HAP-1 (cell line): Measurements from ENCODE around the gene SHISA9.

ENCODE experiments used
- DNase-seq, 2 experiments: peaks; one replicate each; pipeline ENCODE4 v3.0.0-alpha.2; 2016 to 2020; ENCODE audit warnings: low spot score in 2 of 2
- H3K27me3 ChIP-seq: fragments of 250-450 bp; sonication (Bioruptor Pico); 2 replicates; pipeline ENCODE4 v1.5.1; 2020; ENCODE audit warnings: low read depth, mild to moderate bottlenecking, moderate library complexity
- H3K36me3 ChIP-seq: fragments of 250-450 bp; sonication (Bioruptor Pico); replicated peaks from 2 replicates; pipeline ENCODE4 v1.5.1; 2020; ENCODE audit warnings: mild to moderate bottlenecking
- H3K4me1 ChIP-seq: fragments of 250-450 bp; sonication (Bioruptor Pico); 2 replicates; pipeline ENCODE4 v1.5.1; 2020; ENCODE audit warnings: mild to moderate bottlenecking
- H3K4me3 ChIP-seq: fragments of 250-450 bp; sonication (Bioruptor Pico); 2 replicates; pipeline ENCODE4 v1.5.1; 2020; ENCODE audit warnings: mild to moderate bottlenecking, moderate library complexity
- H3K9me3 ChIP-seq: fragments of 250-450 bp; sonication (Bioruptor Pico); 2 replicates; pipeline ENCODE4 v1.5.1; 2020; ENCODE audit warnings: mild to moderate bottlenecking, moderate library complexity
- in situ Hi-C: fragments of 300-500 bp; cut with MboI; formaldehyde crosslinking; loops from 3 replicates; pipeline ENCODE4 v1.14.3; 2020; ENCODE audit warnings: low sequenced_read_pairs, inconsistent platforms, mixed read lengths

The SHISA9 gene

DNA sequence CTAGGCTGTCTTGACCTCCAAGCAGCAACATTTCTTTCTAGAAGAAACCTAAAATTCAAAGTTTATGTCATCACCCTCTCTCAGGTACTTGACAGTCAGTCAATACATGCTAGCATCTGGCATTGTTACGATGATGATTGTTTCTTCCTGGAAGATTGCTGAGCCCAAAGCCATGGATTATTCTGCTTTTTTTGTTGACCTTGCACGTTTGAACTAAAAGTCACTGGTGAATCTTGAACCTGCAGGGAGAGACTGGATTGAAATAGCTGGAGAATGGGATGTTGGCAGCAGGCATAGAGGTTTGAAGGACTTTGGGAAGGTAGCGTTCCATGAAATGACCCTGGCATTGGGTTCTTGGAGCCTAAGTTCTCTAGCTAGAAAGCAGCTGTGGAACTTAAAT lies 42.9 kb downstream of the SHISA9 start:
- H3K4me1 ChIP-seq, result no peaks in the 10 kb centered on the region
- no peaks in the 10 kb centered on the region for H3K27me3 ChIP-seq
- in situ Hi-C loops, result no loop called here
- no peak for DNase-seq
- H3K4me3 ChIP-seq, result no peak overlapping the region
- H3K9me3 ChIP-seq, result no peaks in the 10 kb centered on the region
- no peaks in the 10 kb centered on the region for H3K36me3 ChIP-seq

DNA sequence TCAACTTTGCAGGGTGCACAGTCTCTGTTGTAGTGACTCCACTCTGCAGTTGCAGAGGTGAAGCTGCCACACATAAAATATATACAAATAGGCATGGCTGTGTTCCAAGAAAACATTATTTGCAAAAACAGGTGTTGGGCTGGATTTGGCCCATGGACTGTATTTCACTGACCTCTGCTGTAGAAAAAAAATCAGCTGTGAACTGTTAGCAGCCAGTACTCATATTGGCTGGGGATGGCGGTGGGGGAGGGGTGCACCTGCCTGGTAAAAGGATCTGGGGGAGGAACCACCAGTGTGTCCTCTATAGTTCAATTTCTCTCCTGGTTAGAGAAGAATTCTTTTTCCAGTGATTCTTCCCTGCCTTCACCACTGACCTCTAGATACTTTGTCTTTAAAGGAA lies 50.0 kb downstream of the SHISA9 start:
- Histone ChIP-seq H3K36me3 (no peaks in the 10 kb centered on the region), H3K4me3 (no peak overlapping the region), H3K4me1 (no peaks in the 10 kb centered on the region), H3K9me3 (no peaks in the 10 kb centered on the region), H3K27me3 (no peaks in the 10 kb centered on the region)
- in situ Hi-C loops, result no loop called here
- DNase-seq, result no peak

DNA sequence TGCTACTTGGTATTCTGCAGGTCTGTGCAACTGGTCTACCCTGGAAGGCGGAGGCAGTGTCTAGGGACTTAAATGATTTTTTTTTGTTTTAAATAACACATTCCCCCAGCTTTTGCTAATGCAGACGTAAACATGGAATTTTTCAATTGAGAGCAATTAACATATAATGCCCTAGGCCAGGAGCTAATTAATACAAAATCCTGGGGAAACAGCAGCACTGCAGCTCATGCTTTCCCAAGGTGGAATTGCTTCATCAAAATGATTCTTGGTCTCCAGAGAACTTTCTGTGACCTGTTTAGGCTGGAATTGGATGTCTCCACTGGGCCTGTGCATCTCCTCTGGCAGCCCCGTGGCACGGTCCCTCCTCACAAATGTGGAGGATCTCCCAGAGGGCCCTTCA lies 50.6 kb downstream of the SHISA9 start:
- Histone ChIP-seq H3K4me1 (no peaks in the 10 kb centered on the region), H3K36me3 (no peaks in the 10 kb centered on the region), H3K4me3 (no peak overlapping the region), H3K27me3 (no peaks in the 10 kb centered on the region), H3K9me3 (no peaks in the 10 kb centered on the region)
- in situ Hi-C loops, result no loop called here
- DNase-seq, result no peak

DNA sequence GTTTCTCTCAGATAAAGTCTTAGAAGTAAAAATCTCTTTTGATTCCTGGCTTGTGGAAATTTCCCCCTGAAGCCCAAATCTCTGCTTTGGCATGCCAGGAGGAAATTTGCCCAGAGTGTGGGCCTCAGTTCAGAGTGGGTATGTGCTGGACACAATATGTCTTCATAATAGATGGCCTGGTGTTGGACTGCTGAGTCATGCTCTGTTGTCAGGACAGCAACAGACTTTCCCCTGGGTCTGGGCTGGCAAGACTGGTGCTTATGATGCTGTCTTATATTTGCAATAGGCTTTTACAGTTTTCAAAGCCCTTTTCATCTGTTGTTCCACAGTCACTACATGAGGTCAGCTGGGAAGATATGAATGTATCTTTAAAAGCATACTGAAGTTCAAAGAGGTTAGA lies 57.0 kb downstream of the SHISA9 start:
- Histone ChIP-seq H3K4me1 (no peaks in the 10 kb centered on the region), H3K27me3 (no peaks in the 10 kb centered on the region), H3K9me3 (no peaks in the 10 kb centered on the region), H3K36me3 (no peaks in the 10 kb centered on the region), H3K4me3 (no peak overlapping the region)
- DNase-seq, result no peak
- in situ Hi-C loops, result no loop called here

DNA sequence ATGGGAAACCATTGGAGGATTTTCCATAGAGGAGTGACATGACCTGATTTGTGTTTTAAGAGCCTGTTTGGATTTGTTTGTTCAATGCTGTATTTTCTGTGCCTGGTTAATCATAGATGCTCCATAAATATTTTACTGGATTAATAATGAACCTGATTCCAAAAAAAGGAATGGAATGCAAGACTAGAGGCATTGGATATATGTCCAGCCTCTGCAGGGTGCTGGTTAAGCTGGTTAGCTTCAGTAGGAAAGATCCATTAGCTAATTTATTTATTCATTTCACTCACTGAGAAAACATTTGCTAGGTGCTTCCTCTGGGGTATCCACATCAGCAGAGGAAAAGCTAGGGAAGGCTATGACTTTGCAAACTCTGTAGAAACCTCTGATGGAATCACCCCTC lies 57.7 kb downstream of the SHISA9 start:
- H3K36me3 ChIP-seq, result no peaks in the 10 kb centered on the region
- in situ Hi-C loops, result no loop called here
- no peaks in the 10 kb centered on the region for H3K27me3 ChIP-seq
- no peak for DNase-seq
- no peak overlapping the region for H3K4me3 ChIP-seq
- H3K9me3 ChIP-seq, result no peaks in the 10 kb centered on the region
- H3K4me1 ChIP-seq, result no peaks in the 10 kb centered on the region

DNA sequence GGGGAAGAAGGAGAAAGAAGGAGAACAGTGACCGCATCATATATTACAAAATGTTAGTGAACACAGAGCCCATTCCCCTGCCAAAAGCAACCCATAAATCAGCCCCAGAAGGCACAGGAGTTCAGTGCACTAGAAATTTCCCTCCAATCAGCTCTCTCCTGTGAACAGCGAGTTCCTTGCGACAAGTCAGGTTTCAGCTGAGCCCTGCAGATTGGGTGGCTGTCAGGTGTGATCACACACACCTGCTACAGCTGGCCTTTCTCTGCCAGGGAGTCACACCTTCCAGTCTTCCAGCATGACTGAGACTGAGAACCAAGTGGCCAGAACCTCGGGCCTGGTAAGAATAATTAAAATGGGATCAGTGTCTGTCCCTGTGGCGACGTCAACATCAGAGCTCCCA lies 60.2 kb downstream of the SHISA9 start:
- Histone ChIP-seq H3K4me3 (no peak overlapping the region), H3K4me1 (no peaks in the 10 kb centered on the region), H3K36me3 (no peaks in the 10 kb centered on the region), H3K9me3 (no peaks in the 10 kb centered on the region), H3K27me3 (no peaks in the 10 kb centered on the region)
- in situ Hi-C loops, result no loop called here
- no peak for DNase-seq

DNA sequence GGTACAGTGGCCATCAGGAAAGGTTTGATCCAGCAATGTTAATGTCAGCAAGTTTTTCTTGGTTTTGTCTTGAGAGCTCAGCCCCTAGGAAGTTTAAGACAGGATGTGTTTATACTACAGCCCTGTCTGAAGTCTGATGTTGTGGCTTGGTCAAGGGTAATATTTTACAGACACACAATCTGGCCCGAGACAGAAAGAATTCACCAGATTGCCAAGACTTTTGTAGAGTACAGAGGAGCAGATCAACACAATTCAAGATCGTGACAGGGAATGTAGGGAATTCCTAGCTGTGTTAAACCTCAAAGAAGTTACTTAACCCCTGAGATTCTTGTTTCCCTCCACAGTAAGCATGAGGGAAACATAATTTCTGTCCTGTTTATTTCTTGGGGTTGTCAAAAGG lies 63.1 kb downstream of the SHISA9 start:
- Histone ChIP-seq H3K36me3 (no peaks in the 10 kb centered on the region), H3K27me3 (no peaks in the 10 kb centered on the region), H3K4me3 (no peak overlapping the region), H3K9me3 (no peaks in the 10 kb centered on the region), H3K4me1 (no peaks in the 10 kb centered on the region)
- in situ Hi-C loops, result no loop called here
- no peak for DNase-seq

DNA sequence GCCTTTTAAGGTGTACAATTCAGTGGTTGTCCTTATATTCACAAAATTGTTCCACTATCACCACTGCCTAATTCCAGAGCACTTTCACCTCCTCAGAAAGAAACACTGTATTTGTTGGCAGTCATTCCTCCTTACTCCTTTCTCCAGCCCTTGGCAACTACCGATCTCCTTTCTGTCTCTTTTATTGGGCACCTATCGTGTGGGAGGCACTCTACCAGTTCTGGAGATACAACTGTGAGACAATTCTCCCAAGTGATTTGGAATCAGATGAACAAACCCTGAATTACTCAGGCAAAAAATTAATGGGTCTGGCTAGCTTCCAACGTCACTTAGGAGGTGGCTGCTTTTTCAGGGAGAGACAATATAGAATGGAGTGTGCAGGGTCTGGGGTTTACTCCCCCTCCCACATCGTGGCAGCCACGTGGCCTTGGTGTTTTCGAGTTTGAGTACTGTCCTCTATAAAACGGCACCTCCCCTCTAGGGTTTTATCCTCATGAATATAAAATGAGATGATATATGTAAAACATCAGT lies 63.9 kb downstream of the SHISA9 start:
- in situ Hi-C loops, result no loop called here
- Histone ChIP-seq H3K9me3 (no peaks in the 10 kb centered on the region), H3K36me3 (no peaks in the 10 kb centered on the region), H3K27me3 (no peaks in the 10 kb centered on the region), H3K4me1 (no peaks in the 10 kb centered on the region), H3K4me3 (no peak overlapping the region)
- DNase-seq, result no peak

DNA sequence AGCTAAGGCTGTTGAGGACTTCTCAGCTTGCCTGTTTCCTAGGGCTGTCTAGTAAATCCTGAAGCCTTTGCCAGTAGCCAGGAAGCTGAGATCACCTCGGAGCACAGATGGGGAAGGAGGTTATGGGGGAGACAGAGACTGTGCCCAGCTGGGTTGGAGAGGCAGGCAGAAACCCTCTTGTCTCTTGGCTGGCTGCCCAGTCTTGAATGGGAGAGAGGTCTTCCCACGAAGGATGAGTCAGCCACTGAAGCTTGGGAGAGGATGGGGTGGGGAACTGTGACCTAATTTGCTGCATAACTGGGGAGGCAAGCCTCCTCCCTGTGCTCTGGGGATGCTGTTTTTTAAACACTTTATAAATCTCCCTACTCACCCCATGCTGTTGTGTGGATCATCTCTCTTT lies 69.8 kb downstream of the SHISA9 start:
- H3K4me1 ChIP-seq, result no peaks in the 10 kb centered on the region
- no peaks in the 10 kb centered on the region for H3K27me3 ChIP-seq
- H3K9me3 ChIP-seq, result 0 out of 2 replicates have a peak, but pooled peaks cover 1% of the 10 kb centered on the region
- no peak for DNase-seq
- in situ Hi-C loops, result no loop called here
- no peaks in the 10 kb centered on the region for H3K36me3 ChIP-seq
- H3K4me3 ChIP-seq, result no peak overlapping the region

DNA sequence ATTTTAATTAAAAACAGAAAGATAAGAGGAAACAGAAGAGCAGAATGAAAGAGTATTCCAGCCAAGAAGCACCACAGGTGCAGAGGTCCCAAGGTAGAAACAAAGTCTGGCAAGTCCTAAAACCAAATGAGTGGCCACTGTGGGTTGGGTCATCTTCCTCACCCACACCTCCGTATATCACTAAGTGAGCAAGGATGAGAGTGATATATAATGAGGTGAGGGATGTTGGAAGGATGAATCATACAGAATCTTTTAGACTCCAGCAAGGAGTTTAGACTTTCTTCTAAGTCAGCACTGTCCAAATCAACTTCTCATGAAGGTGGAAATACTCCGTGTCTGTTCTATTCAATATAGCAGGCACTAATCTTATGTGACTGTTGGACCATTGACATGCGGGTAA lies 70.8 kb downstream of the SHISA9 start:
- DNase-seq, result no peak

DNA sequence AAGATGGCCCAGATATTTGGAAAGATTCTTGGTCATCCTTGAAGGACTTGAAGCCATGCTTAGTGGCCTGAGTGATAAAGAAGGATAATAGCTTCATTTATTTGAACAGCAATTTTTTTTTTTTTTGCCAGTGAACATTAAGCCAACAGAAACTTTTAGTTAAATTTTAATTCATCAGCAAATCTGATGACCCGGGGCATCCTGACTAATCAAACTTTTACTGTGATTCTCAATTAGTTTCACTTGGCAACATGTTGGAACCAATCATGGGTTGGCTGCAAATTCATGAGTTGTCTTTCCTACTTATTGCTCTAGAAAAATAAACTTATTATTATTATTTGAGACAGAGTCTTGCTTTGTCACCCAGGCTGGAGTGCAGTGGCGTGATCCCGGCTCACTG lies 74.4 kb downstream of the SHISA9 start:
- H3K4me1 ChIP-seq, result no peaks in the 10 kb centered on the region
- H3K36me3 ChIP-seq, result no peaks in the 10 kb centered on the region
- 0 out of 2 replicates have a peak, but pooled peaks cover 2% of the 10 kb centered on the region for H3K9me3 ChIP-seq
- in situ Hi-C loops, result no loop called here
- no peak overlapping the region for H3K4me3 ChIP-seq
- no peak for DNase-seq
- H3K27me3 ChIP-seq, result no peaks in the 10 kb centered on the region

More for the DNA sequence above, 70.8 kb downstream of the SHISA9 start:
- no peaks in the 10 kb centered on the region for H3K27me3 ChIP-seq
- H3K4me3 ChIP-seq, result no peak overlapping the region
- H3K9me3 ChIP-seq, result 0 out of 2 replicates have a peak, but pooled peaks cover 2% of the 10 kb centered on the region
- in situ Hi-C loops, result no loop called here
- no peaks in the 10 kb centered on the region for H3K36me3 ChIP-seq
- no peaks in the 10 kb centered on the region for H3K4me1 ChIP-seq

DNA sequence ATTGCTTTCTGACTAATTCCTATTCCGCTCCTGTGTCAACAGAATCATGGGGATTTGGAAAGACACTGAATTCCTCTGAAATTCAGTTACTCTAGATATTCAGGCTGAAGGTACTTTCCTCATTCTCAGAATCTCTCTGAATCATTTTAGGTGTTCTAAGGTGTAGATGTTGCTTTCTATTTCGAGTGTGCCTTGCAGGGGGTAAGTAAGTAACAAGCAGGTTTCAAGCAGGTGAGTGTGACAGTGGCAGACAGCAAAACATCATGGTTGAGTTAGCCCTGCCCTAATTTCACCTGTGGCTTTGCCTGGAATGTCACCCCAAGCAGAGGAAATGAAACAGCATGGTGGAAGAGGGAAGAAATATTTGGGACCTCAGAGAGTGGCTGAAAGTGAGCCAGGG lies 75.1 kb downstream of the SHISA9 start:
- H3K36me3 ChIP-seq, result no peaks in the 10 kb centered on the region
- 0 out of 2 replicates have a peak, but pooled peaks cover 2% of the 10 kb centered on the region for H3K9me3 ChIP-seq
- in situ Hi-C loops, result no loop called here
- no peaks in the 10 kb centered on the region for H3K27me3 ChIP-seq
- no peak overlapping the region for H3K4me3 ChIP-seq
- H3K4me1 ChIP-seq, result no peaks in the 10 kb centered on the region
- no peak for DNase-seq

DNA sequence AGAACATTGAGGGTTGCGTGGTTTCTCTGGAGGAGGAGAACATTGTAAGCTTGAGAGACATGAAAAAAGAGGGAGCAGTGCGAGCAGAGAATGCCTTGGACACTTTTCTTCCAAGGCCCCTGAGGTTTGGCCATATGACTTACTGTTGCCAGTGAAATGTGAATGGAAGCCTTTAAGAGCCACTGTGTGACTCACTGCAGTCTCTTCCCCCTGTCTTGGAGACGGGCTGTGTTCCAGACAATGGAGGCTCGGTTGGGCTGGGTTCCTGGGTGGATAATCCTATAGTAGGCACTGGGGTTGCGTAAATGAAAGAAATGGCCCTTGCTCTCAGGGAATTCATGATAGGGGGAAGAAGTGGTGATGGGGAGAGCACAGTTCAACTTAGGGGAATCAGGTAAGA lies 75.5 kb downstream of the SHISA9 start:
- H3K27me3 ChIP-seq, result no peaks in the 10 kb centered on the region
- H3K9me3 ChIP-seq, result 0 out of 2 replicates have a peak, but pooled peaks cover 2% of the 10 kb centered on the region
- H3K4me1 ChIP-seq, result no peaks in the 10 kb centered on the region
- H3K4me3 ChIP-seq, result no peak overlapping the region
- DNase-seq, result no peak
- in situ Hi-C loops, result no loop called here
- H3K36me3 ChIP-seq, result no peaks in the 10 kb centered on the region

DNA sequence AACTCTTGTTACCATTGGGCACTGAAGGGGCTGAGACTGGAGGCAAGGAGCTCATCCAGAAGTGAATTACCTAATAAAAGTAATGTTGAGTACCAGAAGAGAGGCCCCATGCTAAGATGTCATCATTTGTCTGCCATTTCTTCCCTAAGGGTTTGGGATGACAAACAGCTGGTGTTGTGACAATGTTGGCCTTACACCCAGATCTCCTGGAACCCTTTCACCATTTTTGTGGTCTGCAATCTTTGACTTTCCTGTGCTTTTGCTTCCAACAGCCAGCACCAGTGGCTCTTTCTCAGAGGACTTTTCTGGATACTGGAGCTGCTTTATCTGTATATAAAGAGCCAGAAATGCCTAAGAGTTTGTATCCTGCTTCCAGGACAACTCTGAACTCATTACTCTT lies 84.1 kb downstream of the SHISA9 start:
- Histone ChIP-seq H3K4me3 (no peak overlapping the region), H3K4me1 (no peaks in the 10 kb centered on the region), H3K27me3 (no peaks in the 10 kb centered on the region), H3K9me3 (peaks cover 3% of the 10 kb centered on the region; the same call in 1 of the 2 replicates), H3K36me3 (no peaks in the 10 kb centered on the region)
- DNase-seq, result no peak
- in situ Hi-C loops, result no loop called here

DNA sequence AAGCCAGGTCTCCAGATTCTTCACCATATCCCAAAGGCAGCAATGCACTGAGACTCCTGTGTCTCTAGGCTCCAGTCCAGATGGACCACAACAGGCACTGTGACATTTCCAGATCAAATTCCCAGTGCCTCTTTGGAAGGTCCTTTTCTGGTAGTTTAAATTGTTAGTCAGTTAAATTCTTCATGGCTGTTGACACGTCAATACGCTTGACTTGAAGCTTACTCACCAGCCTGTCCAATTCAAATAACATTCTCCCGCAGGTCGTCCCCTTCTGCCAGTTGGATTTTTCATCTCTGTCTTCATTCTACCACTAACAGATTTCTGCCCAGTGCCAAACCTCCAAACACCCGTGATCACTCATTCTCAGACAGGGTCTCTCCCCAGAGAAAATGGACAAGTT lies 86.7 kb downstream of the SHISA9 start:
- H3K4me1 ChIP-seq, result no peaks in the 10 kb centered on the region
- in situ Hi-C loops, result no loop called here
- DNase-seq, result no peak

More for the DNA sequence above, 86.7 kb downstream of the SHISA9 start:
- Histone ChIP-seq H3K4me3 (no peak overlapping the region), H3K36me3 (no peaks in the 10 kb centered on the region), H3K9me3 (peaks cover 3% of the 10 kb centered on the region; the same call in 1 of the 2 replicates), H3K27me3 (no peaks in the 10 kb centered on the region)
